Activated naive CD4-positive, alpha-beta T cell treated with anti-CD3 and anti-CD28 coated beads, Interleukin-2, amount 50 U/mL, for 72 hours (primary cell): ENCODE measurements around the gene PIGX. TPM values are rescaled to one million over a fixed set of nuclear protein-coding genes. Genes with fewer than 3 reads are reported as not detected.
"Not testable (repeated sequence)": the region's sequence is repeated elsewhere in the genome, so short reads cannot be mapped to it uniquely, and the experiment has no call there.

Experiments used
- ATAC-seq, 2 donors: fragments of 150-1000 bp; cut with Tn5 transposase; 2 replicates each; pipeline ENCODE4 v1.10.0; 2021; ENCODE audit warnings: mild to moderate bottlenecking in 2 of 2, moderate library complexity in 2 of 2
- DNase-seq, 2 donors: peaks; one replicate each; pipeline ENCODE4 v3.0.0; 2021 to 2022; ENCODE audit warnings: low spot score in 2 of 2
- H3K27ac Mint-ChIP-seq, 2 donors: one replicate each; pipeline ENCODE4 v1.8.0; 2022; ENCODE audit warnings: mild to moderate bottlenecking in 2 of 2, mixed read lengths in 2 of 2
- H3K36me3 Mint-ChIP-seq, 2 donors: one replicate each; pipeline ENCODE4 v1.8.0; 2022; ENCODE audit warnings: mixed read lengths in 2 of 2
- H3K9me3 Mint-ChIP-seq, 2 donors: one replicate each; pipeline ENCODE4 v1.8.0; 2022; ENCODE audit warnings: mixed read lengths in 2 of 2
- total RNA-seq, 2 donors: library from RNA; stranded (reverse); gene quantifications; one replicate each; pipeline ENCODE4 v1.2.3, GENCODE V29; 2022

The PIGX gene
- total RNA-seq, 2 donors from 2014 or later = 38.0 to 46.1 TPM

GRCh38 chr3:196739671-196740480, 27.7 kb downstream of the PIGX start, which contains the start of gene PAK2:
TSS of gene PAK2 (plus strand) at chr3:196739857. CDS start at chr3:196782647, 42,790 bp downstream.
- Mint-ChIP-seq H3K36me3 (peaks cover 17 to 34% of the 10 kb centered on the region in 2 donors), H3K9me3 (peaks cover 0 to 5% of the 10 kb centered on the region in 2 donors), H3K27ac (peak within 1 kb of the TSS; percentile 99 to 100)
- ATAC-seq (peak; percentile 91 to 95), DNase-seq (peak; percentile 87 to 88)

GRCh38 chr3:196740481-196741248, 28.5 kb downstream of the PIGX start:
- DNase-seq (peak in 1 of 2 donors; percentile 18), ATAC-seq (peak; percentile 39 to 57)
- Mint-ChIP-seq H3K27ac (peak overlapping the region; percentile 99 to 100), H3K9me3 (peaks cover 0 to 5% of the 10 kb centered on the region in 2 donors), H3K36me3 (peaks cover 17 to 34% of the 10 kb centered on the region in 2 donors)

GRCh38 chr3:196741249-196741889, 29.2 kb downstream of the PIGX start:
- Mint-ChIP-seq H3K36me3 (peaks cover 17 to 41% of the 10 kb centered on the region in 2 donors), H3K9me3 (peaks cover 0 to 5% of the 10 kb centered on the region in 2 donors), H3K27ac (peak overlapping the region; percentile 99 to 100)
- ATAC-seq = no peak
- DNase-seq = no peak

- peaks cover 22 to 48% of the 10 kb centered on the region in 2 donors for H3K36me3 Mint-ChIP-seq
- not testable (repeated sequence) for H3K9me3 Mint-ChIP-seq, ATAC-seq, DNase-seq, H3K27ac Mint-ChIP-seq
Measured at GRCh38 chr3:196743569-196743968, 31.4 kb downstream of the PIGX start.

- ATAC-seq = no peak
- peaks cover 20 to 59% of the 10 kb centered on the region in 2 donors for H3K36me3 Mint-ChIP-seq
- DNase-seq = no peak
- H3K9me3 Mint-ChIP-seq = peaks cover 0 to 11% of the 10 kb centered on the region in 2 donors
- H3K27ac Mint-ChIP-seq = no peak overlapping the region
Measured at GRCh38 chr3:196749125-196749524, 36.9 kb downstream of the PIGX start.

- ATAC-seq (no peak), DNase-seq (no peak)
- H3K36me3 Mint-ChIP-seq = peaks cover 39 to 72% of the 10 kb centered on the region in 2 donors
- H3K9me3 Mint-ChIP-seq = peaks cover 0 to 26% of the 10 kb centered on the region in 2 donors
- H3K27ac Mint-ChIP-seq = no peak overlapping the region
Measured at GRCh38 chr3:196753201-196753600, 41.0 kb downstream of the PIGX start.

GRCh38 chr3:196754091-196754981, 42.2 kb downstream of the PIGX start:
- DNase-seq (no peak), ATAC-seq (no peak)
- Mint-ChIP-seq H3K27ac (peak overlapping the region in 1 of 2 donors; percentile 74), H3K9me3 (peaks cover 0 to 25% of the 10 kb centered on the region in 2 donors), H3K36me3 (peaks cover 31 to 63% of the 10 kb centered on the region in 2 donors)

- no peak for ATAC-seq
- DNase-seq = no peak
- peaks cover 32 to 60% of the 10 kb centered on the region in 2 donors for H3K36me3 Mint-ChIP-seq
- H3K9me3 Mint-ChIP-seq = peaks cover 5 to 27% of the 10 kb centered on the region in 2 donors
- H3K27ac Mint-ChIP-seq = peak overlapping the region; percentile 48 to 75
Measured at GRCh38 chr3:196756732-196757131, 44.6 kb downstream of the PIGX start.

GRCh38 chr3:196757876-196758739, 45.9 kb downstream of the PIGX start:
- peaks cover 32 to 54% of the 10 kb centered on the region in 2 donors for H3K36me3 Mint-ChIP-seq
- ATAC-seq (peak; percentile 62 to 81), DNase-seq (no peak)
- H3K27ac Mint-ChIP-seq = peak overlapping the region; percentile 72 to 75
- peaks cover 5 to 27% of the 10 kb centered on the region in 2 donors for H3K9me3 Mint-ChIP-seq

- H3K27ac Mint-ChIP-seq = no peak overlapping the region
- DNase-seq (no peak), ATAC-seq (no peak)
- H3K36me3 Mint-ChIP-seq = peaks cover 9 to 22% of the 10 kb centered on the region in 2 donors
- peaks cover 5 to 6% of the 10 kb centered on the region in 2 donors for H3K9me3 Mint-ChIP-seq
Measured at GRCh38 chr3:196763179-196763578, 51.0 kb downstream of the PIGX start.

- DNase-seq (no peak), ATAC-seq (no peak)
- Mint-ChIP-seq H3K27ac (no peak overlapping the region), H3K9me3 (peaks cover 4% of the 10 kb centered on the region in 2 donors), H3K36me3 (peaks cover 4 to 12% of the 10 kb centered on the region in 2 donors)
Measured at GRCh38 chr3:196765454-196765853, 53.3 kb downstream of the PIGX start.

GRCh38 chr3:196771067-196771466, 58.9 kb downstream of the PIGX start:
- Mint-ChIP-seq H3K27ac (peak overlapping the region in 1 of 2 donors; percentile 1), H3K36me3 (peaks cover 0 to 5% of the 10 kb centered on the region in 2 donors), H3K9me3 (no peaks in the 10 kb centered on the region)
- ATAC-seq = no peak
- no peak for DNase-seq

GRCh38 chr3:196772102-196772501, 59.9 kb downstream of the PIGX start:
- Mint-ChIP-seq H3K27ac (no peak overlapping the region), H3K9me3 (no peaks in the 10 kb centered on the region), H3K36me3 (peaks cover 0 to 11% of the 10 kb centered on the region in 2 donors)
- no peak for ATAC-seq
- DNase-seq = no peak

- Mint-ChIP-seq H3K36me3 (peaks cover 0 to 11% of the 10 kb centered on the region in 2 donors), H3K9me3 (no peaks in the 10 kb centered on the region), H3K27ac (peak overlapping the region in 1 of 2 donors; percentile 12)
- DNase-seq (no peak), ATAC-seq (no peak)
Measured at GRCh38 chr3:196772897-196773296, 60.7 kb downstream of the PIGX start.
